ENCODE data around the gene ARHGAP45.

ARHGAP45 gene

GRCh38 chr19:1066748-1067340 is at the start of gene ARHGAP45:
ARHGAP45 (plus strand) TSS chr19:1067167; CDS start chr19:1067406, 239 bp downstream.
- TF ChIP-seq CTCF (IDR thresholded peaks at IDR 0.05; ENCODE audit: insufficient read depth, low read depth, low read length, missing control alignments) = no peak
- H3K4me3 ChIP-seq (ENCODE audit: low read depth, low read length) = peak within 1 kb of the TSS; percentile 61
- DNase-seq (ENCODE audit: low read depth) = peak; percentile 88

- H3K4me3 ChIP-seq (ENCODE audit: low read depth, low read length) = no peak overlapping the region
- no peak for DNase-seq (ENCODE audit: low read depth)
- no peak for TF ChIP-seq CTCF (IDR thresholded peaks at IDR 0.05; ENCODE audit: insufficient read depth, low read depth, low read length, missing control alignments)
Measured at GRCh38 chr19:1017906-1018305, 49.1 kb upstream of the ARHGAP45 start.

GRCh38 chr19:1018393-1018792 is 48.6 kb upstream of the ARHGAP45 start:
- no peak overlapping the region for H3K4me3 ChIP-seq (ENCODE audit: low read depth, low read length)
- TF ChIP-seq CTCF (IDR thresholded peaks at IDR 0.05; ENCODE audit: insufficient read depth, low read depth, low read length, missing control alignments) = no peak
- no peak for DNase-seq (ENCODE audit: low read depth)

GRCh38 chr19:1018932-1019615 is 47.9 kb upstream of the ARHGAP45 start:
- H3K4me3 ChIP-seq (ENCODE audit: low read depth, low read length) = peak overlapping the region; percentile 68
- no peak for TF ChIP-seq CTCF (IDR thresholded peaks at IDR 0.05; ENCODE audit: insufficient read depth, low read depth, low read length, missing control alignments)
- peak; percentile 41 for DNase-seq (ENCODE audit: low read depth)

- TF ChIP-seq CTCF (IDR thresholded peaks at IDR 0.05; ENCODE audit: insufficient read depth, low read depth, low read length, missing control alignments) = no peak
Measured at GRCh38 chr19:1019616-1019961, 47.4 kb upstream of the ARHGAP45 start.

GRCh38 chr19:1019980-1020867 is 46.7 kb upstream of the ARHGAP45 start:
- DNase-seq (ENCODE audit: low read depth) = peak; percentile 39
- no peak for TF ChIP-seq CTCF (IDR thresholded peaks at IDR 0.05; ENCODE audit: insufficient read depth, low read depth, low read length, missing control alignments)
- H3K4me3 ChIP-seq (ENCODE audit: low read depth, low read length) = peak overlapping the region; percentile 68

More at GRCh38 chr19:1019616-1019961, 47.4 kb upstream of the ARHGAP45 start:
- peak overlapping the region; percentile 68 for H3K4me3 ChIP-seq (ENCODE audit: low read depth, low read length)
- DNase-seq (ENCODE audit: low read depth) = no peak
